HG02852 (cell line): ENCODE results near the gene MCAT.

Experiments used
- ATAC-seq: cut with Tn5 transposase; IDR thresholded peaks from one replicate; pipeline ENCODE4 v1.9.1; 2021; ENCODE audit warnings: mild to moderate bottlenecking, moderate library complexity; ENCODE audit not compliant: unreplicated experiment

The MCAT gene

GRCh38 chr22:43173566-43173965 is 30.4 kb upstream of the MCAT start:
- no peak for ATAC-seq

GRCh38 chr22:43172191-43172590 is 29.0 kb upstream of the MCAT start:
- no peak for ATAC-seq

GRCh38 chr22:43171607-43172006 is 28.4 kb upstream of the MCAT start:
- no peak for ATAC-seq

- ATAC-seq = no peak
These were observed 27.9 kb upstream of the MCAT start for GRCh38 chr22:43171019-43171491.

GRCh38 chr22:43170131-43170480 is 26.9 kb upstream of the MCAT start:
- ATAC-seq = no peak

- ATAC-seq = no peak
These were observed 26.3 kb upstream of the MCAT start for GRCh38 chr22:43169310-43170130.

- no peak for ATAC-seq
These were observed 25.5 kb upstream of the MCAT start for GRCh38 chr22:43168471-43169309.

GRCh38 chr22:43167001-43167589 is 23.9 kb upstream of the MCAT start:
- ATAC-seq = no peak

- ATAC-seq = no peak
These were observed 23.1 kb upstream of the MCAT start for GRCh38 chr22:43166132-43166930.

GRCh38 chr22:43164636-43165035 is 21.4 kb upstream of the MCAT start:
- no peak for ATAC-seq

- no peak for ATAC-seq
These were observed 20.1 kb upstream of the MCAT start for GRCh38 chr22:43163241-43163795.

GRCh38 chr22:43162412-43163150 is 19.4 kb upstream of the MCAT start:
- no peak for ATAC-seq

- no peak for ATAC-seq
These were observed 17.4 kb upstream of the MCAT start for GRCh38 chr22:43160497-43161126.

- ATAC-seq = no peak
These were observed 16.4 kb upstream of the MCAT start for GRCh38 chr22:43159484-43160178.

GRCh38 chr22:43158778-43159483 is 15.7 kb upstream of the MCAT start:
- no peak for ATAC-seq

GRCh38 chr22:43157874-43158546 is 14.8 kb upstream of the MCAT start:
- no peak for ATAC-seq

GRCh38 chr22:43156413-43156812 is 13.2 kb upstream of the MCAT start:
- ATAC-seq = no peak

GRCh38 chr22:43155789-43156188 is 12.6 kb upstream of the MCAT start:
- ATAC-seq = no peak
